ENCODE results near the gene LYPD6B. TPM values are rescaled to one million over a fixed set of nuclear protein-coding genes. Genes with fewer than 3 reads are reported as not detected.

The LYPD6B gene
- total RNA-seq, 1 experiment from 2014 or later = 1.9 TPM

DNA sequence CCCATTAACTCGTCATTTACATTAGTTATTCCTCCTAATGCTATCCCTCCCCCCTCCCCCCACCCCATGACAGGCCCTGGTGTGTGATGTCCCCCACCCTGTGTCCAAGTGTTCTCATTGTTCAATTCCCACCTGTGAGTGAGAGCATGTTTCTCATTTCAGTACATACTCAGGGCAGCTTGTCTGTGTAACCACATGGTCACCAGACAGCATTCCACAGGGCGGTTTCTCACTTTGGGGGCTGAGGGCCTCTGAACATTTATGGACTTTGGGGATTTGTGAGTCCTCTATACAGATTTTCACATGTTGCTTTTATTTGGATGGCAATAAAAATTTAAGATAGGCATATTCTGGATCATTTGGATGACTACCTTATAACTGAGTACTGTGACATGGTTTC is 84.0 kb downstream of the LYPD6B start:
- Histone ChIP-seq H3K36me3 (replicated peaks; ENCODE audit: control insufficient read depth, insufficient read depth, low read length) (no peaks in the 10 kb centered on the region), H3K4me3 (ENCODE audit: insufficient read depth, low read depth, low read length) (no peak overlapping the region), H3K27me3 (ENCODE audit: control insufficient read depth, insufficient read depth, low read length) (no peaks in the 10 kb centered on the region)
- DNase-seq = no peak

DNA sequence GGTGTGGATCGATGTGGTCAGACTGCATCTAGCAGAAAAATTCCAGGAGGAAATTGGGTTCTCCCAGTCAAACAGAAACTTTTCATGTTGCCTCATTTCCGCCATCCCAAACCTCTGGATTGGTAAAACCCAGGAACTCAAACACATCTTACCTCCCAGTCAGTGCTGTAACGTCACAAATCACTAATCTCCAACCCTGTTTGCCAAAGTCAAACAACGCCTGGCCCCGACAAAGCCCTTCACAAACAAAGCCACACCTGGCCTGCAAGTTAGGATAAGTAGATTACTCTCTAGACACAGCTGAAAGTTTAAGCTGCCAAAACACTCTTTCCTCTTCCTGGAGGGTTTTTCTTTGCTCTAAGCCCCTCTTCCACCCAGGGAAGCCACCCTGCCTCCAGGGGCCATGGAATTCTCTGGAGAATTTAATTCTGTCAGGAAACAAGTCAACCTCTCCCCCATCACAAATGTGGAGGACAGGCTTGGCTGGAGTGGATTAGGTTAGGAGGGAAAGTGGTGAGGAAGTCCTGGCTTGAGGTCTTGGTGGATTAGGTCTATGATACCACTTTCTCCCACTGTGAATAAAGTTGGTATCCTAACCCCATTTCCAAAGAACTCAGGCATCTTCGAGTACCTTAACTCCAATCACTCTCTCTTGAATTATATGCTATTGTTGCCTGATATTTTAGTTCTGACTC is 86.7 kb downstream of the LYPD6B start:
- no peak for DNase-seq
- H3K36me3 ChIP-seq (replicated peaks; ENCODE audit: control insufficient read depth, insufficient read depth, low read length) = no peaks in the 10 kb centered on the region
- H3K4me3 ChIP-seq (ENCODE audit: insufficient read depth, low read depth, low read length) = no peak overlapping the region
- H3K27me3 ChIP-seq (ENCODE audit: control insufficient read depth, insufficient read depth, low read length) = no peaks in the 10 kb centered on the region

DNA sequence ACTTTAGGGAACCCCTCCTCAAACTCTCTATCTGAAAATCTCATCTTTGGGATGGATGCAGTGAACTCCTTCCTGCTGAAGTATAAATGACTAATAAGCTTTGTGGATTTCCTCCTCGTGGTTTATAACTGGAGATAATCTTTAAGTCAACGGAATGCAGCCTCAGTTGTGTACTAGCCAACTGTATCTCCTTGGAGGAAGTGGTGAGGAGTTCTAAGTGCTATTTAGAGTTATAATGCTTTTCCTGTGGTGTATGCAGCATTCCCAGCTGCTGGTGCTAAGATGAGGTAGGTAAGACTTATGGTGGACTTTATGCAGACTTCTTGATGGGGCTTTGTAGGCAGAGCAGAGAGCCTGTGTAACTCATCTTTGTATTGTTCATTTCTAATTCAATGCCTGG is 90.9 kb downstream of the LYPD6B start:
- H3K4me3 ChIP-seq (ENCODE audit: insufficient read depth, low read depth, low read length) = no peak overlapping the region

DNA sequence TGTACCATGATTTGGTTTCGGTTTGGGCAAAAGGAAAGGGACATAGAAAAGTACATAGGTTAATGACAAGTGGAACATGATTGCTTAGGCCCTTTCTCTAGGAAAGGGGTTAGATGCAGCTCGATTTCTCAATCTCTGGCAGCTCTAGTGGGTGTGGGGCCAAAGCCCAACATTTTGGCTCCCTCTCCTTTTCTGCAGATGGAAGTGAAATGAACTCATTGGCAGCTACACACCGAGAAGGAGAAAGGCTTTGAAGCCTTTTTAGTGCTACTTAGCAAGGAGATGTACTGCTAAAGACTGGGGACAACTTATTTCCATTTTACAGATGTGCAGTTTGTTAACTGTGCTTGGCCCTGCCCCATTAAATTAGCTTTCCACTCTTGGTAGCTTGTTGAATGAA is 93.8 kb downstream of the LYPD6B start:
- H3K27me3 ChIP-seq (ENCODE audit: control insufficient read depth, insufficient read depth, low read length) = peaks cover 1% of the 10 kb centered on the region; the same call in 1 of the 2 replicates
- H3K36me3 ChIP-seq (replicated peaks; ENCODE audit: control insufficient read depth, insufficient read depth, low read length) = no peaks in the 10 kb centered on the region
- no peak overlapping the region for H3K4me3 ChIP-seq (ENCODE audit: insufficient read depth, low read depth, low read length)
- DNase-seq = no peak

More for the DNA sequence above, 90.9 kb downstream of the LYPD6B start:
- Histone ChIP-seq H3K36me3 (replicated peaks; ENCODE audit: control insufficient read depth, insufficient read depth, low read length) (no peaks in the 10 kb centered on the region), H3K27me3 (ENCODE audit: control insufficient read depth, insufficient read depth, low read length) (peaks cover 1% of the 10 kb centered on the region; the same call in 1 of the 2 replicates)
- DNase-seq = no peak

DNA sequence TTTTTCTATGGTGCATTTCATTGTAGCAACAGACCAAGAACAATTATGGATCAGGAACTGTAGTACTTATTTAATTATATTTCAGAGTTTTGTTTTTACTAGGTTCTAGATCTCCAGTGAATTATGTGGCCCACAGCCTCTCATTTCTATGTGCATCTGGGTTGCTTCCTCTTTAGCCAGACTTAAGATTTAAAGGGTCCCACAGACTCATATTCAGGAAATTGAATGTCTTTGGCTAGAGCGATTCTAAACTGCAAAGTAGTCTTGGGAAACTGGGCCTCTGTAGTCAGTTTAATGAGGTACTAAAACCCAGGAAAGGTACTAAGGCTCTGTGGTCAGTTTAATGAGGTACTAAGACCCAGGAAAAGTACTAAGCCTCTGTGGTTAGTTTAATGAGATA is 94.4 kb downstream of the LYPD6B start:
- Histone ChIP-seq H3K36me3 (replicated peaks; ENCODE audit: control insufficient read depth, insufficient read depth, low read length) (no peaks in the 10 kb centered on the region), H3K4me3 (ENCODE audit: insufficient read depth, low read depth, low read length) (no peak overlapping the region), H3K27me3 (ENCODE audit: control insufficient read depth, insufficient read depth, low read length) (peaks cover 1% of the 10 kb centered on the region; the same call in 1 of the 2 replicates)
- DNase-seq = no peak

DNA sequence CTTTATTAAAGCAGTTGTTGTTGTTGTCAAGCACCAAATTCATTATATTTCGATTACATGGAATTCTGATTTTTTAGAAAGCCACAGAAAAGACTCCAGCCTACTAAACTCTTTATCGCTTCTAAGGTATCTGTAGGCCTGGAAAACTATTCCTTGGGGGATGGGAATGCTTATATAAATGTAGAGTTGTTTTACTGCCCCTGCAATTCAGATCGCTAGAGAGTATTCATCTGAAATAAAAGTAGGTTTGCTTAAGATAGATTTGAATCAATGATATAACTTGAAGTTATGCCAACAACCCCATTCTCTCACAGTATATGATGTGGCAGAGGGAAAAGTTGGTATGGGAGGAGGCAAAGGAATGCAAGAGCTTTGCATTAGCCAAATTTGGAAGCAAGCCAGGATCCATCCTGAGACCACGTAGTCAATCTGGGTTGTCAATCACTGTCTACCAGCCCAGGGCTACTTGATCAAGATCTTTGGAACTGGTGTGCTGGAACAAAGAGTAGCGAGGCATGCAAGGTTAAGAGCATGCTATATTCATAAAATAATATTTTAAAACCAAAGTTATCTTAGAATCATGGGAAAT is 95.9 kb downstream of the LYPD6B start:
- DNase-seq = no peak
- H3K36me3 ChIP-seq (replicated peaks; ENCODE audit: control insufficient read depth, insufficient read depth, low read length) = no peaks in the 10 kb centered on the region
- peaks cover 1% of the 10 kb centered on the region; the same call in 1 of the 2 replicates for H3K27me3 ChIP-seq (ENCODE audit: control insufficient read depth, insufficient read depth, low read length)
- no peak overlapping the region for H3K4me3 ChIP-seq (ENCODE audit: insufficient read depth, low read depth, low read length)

DNA sequence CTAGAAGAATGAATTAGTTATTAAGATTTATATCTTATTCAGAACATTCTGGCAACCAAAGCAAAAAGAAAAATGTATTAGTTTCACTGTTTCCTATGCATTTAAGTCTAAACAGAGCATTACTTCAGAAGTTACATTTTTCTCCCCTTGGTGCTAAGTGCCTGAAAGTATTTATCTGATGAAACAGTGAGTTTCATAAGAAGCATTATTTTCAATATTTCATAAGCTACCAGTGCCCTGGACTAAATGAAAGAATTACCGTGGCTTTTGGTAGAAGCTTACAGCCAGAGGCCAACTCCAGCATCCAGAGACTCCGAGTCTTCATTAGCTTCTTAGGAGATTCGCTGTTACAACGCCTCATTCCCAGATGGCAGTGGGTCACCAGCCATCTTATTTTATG is 97.6 kb downstream of the LYPD6B start:
- no peak overlapping the region for H3K4me3 ChIP-seq (ENCODE audit: insufficient read depth, low read depth, low read length)
- no peaks in the 10 kb centered on the region for H3K27me3 ChIP-seq (ENCODE audit: control insufficient read depth, insufficient read depth, low read length)
- no peak for DNase-seq
- no peaks in the 10 kb centered on the region for H3K36me3 ChIP-seq (replicated peaks; ENCODE audit: control insufficient read depth, insufficient read depth, low read length)

DNA sequence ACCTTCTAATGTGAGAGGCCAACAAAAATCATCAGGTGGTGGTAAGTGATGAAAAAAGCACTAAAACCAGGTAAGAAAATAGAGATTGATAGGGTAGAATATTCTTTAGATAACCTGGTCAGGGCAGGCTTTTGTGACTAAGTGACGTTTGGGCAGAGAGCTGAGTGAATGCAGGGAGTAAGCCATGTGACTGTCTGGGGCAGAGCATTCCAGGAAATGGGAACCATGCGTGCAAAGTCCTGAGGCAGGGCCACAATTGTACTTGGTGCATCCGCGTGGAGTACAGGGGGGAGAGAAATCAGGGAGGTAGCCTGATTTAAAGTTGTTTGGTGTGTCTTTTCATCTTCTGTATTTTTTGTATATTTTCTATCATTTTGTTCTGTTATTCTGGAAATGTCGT is 102.5 kb downstream of the LYPD6B start:
- no peak for DNase-seq
- Histone ChIP-seq H3K27me3 (ENCODE audit: control insufficient read depth, insufficient read depth, low read length) (no peaks in the 10 kb centered on the region), H3K36me3 (replicated peaks; ENCODE audit: control insufficient read depth, insufficient read depth, low read length) (no peaks in the 10 kb centered on the region), H3K4me3 (ENCODE audit: insufficient read depth, low read depth, low read length) (no peak overlapping the region)

DNA sequence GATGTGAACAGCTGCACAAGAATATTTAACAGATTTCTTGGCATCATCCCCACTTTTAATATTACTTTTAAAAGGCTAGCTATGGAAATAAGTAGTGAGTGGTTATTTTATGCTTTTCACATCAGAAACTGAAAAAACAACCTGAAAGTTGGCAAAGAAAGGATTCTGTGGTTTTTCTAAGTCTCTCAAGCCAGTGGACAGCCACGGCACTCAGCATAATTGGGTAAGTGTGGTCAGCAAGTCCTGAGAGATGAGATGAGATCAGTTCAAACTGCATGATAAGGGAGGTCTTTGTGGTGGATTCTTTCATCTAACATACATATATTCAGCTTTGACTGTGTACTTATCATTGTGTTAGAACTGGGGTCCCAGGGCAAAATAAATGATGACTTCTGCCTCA is 105.2 kb downstream of the LYPD6B start:
- no peak for DNase-seq
- H3K27me3 ChIP-seq (ENCODE audit: control insufficient read depth, insufficient read depth, low read length) = no peaks in the 10 kb centered on the region
- no peak overlapping the region for H3K4me3 ChIP-seq (ENCODE audit: insufficient read depth, low read depth, low read length)
- no peaks in the 10 kb centered on the region for H3K36me3 ChIP-seq (replicated peaks; ENCODE audit: control insufficient read depth, insufficient read depth, low read length)

DNA sequence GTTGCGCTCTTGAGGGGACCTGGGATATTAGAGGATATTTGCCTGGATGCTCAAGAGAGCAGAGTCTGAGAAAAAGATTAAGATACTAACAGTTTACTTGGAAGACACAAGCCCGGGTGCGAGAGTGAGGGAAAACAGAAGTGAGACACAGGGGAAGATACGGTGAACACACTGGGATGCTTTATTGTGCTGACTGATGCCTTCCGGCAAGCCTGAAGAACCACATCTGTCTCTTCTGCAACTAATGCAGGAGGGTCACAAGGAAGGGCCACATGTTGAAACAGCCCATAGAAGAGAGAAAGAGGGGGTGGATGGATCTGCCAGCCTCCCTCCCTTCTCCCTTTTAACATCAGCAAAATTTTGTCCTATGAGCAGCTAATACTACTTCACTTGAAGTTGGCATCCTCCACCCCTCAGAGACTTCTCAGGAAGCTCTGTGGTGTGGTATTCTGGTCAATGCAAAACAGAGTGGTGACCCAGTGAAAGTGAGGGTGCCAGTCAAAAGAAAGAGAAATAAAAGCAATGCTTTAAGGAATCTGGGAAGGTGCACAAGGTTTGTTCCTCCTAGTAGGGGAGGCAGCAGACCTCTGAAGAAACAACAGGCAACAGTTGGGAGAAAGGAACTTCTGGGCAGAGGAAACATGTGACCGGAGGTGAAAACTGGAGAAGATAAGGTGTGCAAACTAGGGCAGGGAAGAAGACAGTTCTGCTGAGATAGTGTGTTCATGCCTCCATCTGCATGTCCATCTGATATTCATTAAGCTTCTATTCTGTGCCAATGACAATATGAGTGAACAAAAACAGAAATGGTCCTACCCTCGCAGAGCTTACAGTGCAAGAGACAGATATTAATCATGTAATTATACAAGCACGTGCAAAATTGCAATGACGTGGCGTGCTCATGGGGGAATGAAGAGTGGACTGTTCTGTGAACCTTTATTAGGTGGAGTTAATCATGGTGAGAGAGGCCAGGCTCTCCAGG is 107.1 kb downstream of the LYPD6B start:
- Histone ChIP-seq H3K36me3 (replicated peaks; ENCODE audit: control insufficient read depth, insufficient read depth, low read length) (no peaks in the 10 kb centered on the region), H3K4me3 (ENCODE audit: insufficient read depth, low read depth, low read length) (no peak overlapping the region), H3K27me3 (ENCODE audit: control insufficient read depth, insufficient read depth, low read length) (no peaks in the 10 kb centered on the region)
- DNase-seq = no peak

DNA sequence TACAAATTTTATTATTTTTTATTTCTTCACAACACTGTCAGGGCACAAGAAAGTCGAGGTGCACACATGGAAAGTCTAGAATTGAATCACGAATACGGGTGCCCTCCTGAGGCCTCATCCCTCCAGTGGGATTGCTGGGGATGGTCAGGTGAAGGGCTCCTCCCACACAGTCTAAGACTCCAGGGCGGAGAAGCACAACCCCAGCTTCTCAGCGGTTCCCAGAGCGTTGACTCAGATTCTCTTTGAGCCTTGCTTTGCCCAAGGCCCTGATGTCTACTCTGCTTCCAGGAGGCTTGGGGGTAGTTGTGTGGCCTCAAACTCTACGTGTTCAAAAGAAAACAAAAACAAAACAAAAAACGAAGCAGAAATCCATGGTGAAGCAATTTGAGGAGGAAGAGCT is 108.4 kb downstream of the LYPD6B start:
- Histone ChIP-seq H3K36me3 (replicated peaks; ENCODE audit: control insufficient read depth, insufficient read depth, low read length) (no peaks in the 10 kb centered on the region), H3K4me3 (ENCODE audit: insufficient read depth, low read depth, low read length) (no peak overlapping the region), H3K27me3 (ENCODE audit: control insufficient read depth, insufficient read depth, low read length) (no peaks in the 10 kb centered on the region)
- DNase-seq = no peak

DNA sequence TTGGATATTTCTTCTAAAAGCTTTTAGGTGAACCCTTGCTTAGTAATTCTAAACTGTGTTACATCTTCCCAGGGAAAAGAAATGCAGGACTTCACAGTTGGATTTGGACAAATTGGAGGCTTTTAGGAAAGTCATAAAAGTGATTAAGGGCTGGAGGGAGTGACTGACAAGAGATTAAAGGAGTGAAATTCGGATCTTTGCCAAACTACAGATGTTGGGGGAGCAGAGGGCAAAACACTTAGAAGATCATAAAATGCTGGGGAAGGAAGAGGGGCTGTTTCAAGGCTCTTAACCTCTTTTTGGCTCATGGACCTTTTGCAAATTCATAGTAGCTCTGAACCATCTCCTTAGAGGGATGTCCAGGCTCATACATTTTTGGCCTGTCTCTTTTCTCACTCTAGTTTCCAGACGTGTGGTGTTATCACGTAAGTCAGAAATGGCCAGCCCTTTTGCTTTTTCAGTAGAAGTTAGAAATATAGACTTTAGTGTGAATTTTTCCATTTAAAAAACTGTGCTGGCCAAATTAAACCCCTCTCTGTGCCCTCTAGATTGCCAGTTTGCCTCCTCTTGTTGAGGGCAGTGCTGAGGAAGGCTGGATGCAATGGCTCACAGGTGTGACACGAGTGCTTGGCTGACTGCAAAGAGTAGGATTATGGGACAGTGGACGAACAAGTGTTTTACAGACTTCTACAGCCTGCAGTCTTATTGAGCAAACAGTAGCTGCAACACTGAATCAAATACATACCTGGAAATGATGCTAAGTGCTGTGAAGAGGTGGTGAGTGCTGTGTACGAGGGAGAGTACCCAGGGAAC is 109.9 kb downstream of the LYPD6B start:
- Histone ChIP-seq H3K4me3 (ENCODE audit: insufficient read depth, low read depth, low read length) (no peak overlapping the region), H3K27me3 (ENCODE audit: control insufficient read depth, insufficient read depth, low read length) (no peaks in the 10 kb centered on the region; the same call in 1 of the 2 replicates), H3K36me3 (replicated peaks; ENCODE audit: control insufficient read depth, insufficient read depth, low read length) (no peaks in the 10 kb centered on the region)
- DNase-seq = no peak

DNA sequence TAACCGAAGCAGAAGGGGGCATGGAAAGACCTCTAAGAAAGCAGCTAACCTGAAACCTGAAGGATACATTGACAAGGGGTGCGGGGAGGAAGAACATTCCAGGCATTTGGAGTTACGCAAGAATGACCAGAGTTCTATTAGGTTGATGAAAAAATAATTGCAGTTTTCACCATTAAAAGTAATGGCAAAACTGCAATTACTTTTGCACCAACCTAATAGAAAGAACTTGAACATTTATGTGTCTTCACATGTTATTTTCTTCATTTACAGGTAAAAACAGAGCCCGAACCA is 110.5 kb downstream of the LYPD6B start:
- DNase-seq = no peak
- Histone ChIP-seq H3K36me3 (replicated peaks; ENCODE audit: control insufficient read depth, insufficient read depth, low read length) (no peaks in the 10 kb centered on the region), H3K4me3 (ENCODE audit: insufficient read depth, low read depth, low read length) (no peak overlapping the region), H3K27me3 (ENCODE audit: control insufficient read depth, insufficient read depth, low read length) (no peaks in the 10 kb centered on the region; the same call in 1 of the 2 replicates)

DNA sequence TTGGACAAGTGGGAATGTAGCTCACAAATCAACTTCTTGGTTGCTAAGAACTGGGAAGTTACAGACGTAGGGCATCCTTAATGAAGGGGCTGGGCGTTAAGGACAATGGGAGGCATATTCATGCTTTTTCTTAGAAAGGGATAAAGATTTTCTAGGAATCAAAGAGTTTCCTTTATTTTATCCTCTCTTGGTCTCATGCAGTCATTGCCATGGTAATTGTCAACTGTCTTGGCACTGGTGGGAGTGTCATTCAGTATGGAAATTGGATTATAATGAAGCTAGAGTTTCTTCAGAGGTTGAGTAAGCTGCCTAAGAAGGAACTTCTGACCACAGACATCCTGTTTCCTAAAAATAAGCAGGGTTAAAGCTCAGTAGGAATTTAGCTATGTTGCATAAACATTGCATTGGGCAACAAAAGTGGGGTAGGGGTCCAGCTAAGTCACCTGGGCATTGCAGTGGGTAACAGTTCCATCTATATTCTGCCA is 114.0 kb downstream of the LYPD6B start:
- no peak overlapping the region for H3K4me3 ChIP-seq (ENCODE audit: insufficient read depth, low read depth, low read length)
- no peaks in the 10 kb centered on the region for H3K36me3 ChIP-seq (replicated peaks; ENCODE audit: control insufficient read depth, insufficient read depth, low read length)
- no peaks in the 10 kb centered on the region; the same call in 1 of the 2 replicates for H3K27me3 ChIP-seq (ENCODE audit: control insufficient read depth, insufficient read depth, low read length)
- DNase-seq = no peak
